LNCaP clone FGC (cell line): ENCODE results near the gene ERBB4.

Source experiments
- DNase-seq: peaks from one replicate; pipeline ENCODE4 v3.0.0-alpha.2; 2011; ENCODE audit warnings: low read depth
- H3K4me3 ChIP-seq: 2 replicates; pipeline ENCODE4 v1.5.1; 2011; ENCODE audit warnings: mild to moderate bottlenecking, low read depth, low read length, control low read depth
- CTCF ChIP-seq: IDR thresholded peaks from 2 replicates; pipeline ENCODE4 v1.5.1; 2012; ENCODE audit warnings: mild to moderate bottlenecking; ENCODE audit not compliant: control insufficient read depth, insufficient read depth; ENCODE audit errors: extremely low read depth

ERBB4 gene

GRCh38 chr2:212494418-212495020, 44.1 kb downstream of the ERBB4 start:
- DNase-seq, result no peak
- TF ChIP-seq CTCF, result no peak
- H3K4me3 ChIP-seq, result no peak overlapping the region

GRCh38 chr2:212489719-212490346, 48.8 kb downstream of the ERBB4 start:
- TF ChIP-seq CTCF, result no peak
- H3K4me3 ChIP-seq, result no peak overlapping the region
- DNase-seq, result no peak

- no peak for DNase-seq
- no peak overlapping the region for H3K4me3 ChIP-seq
- no peak for TF ChIP-seq CTCF
Observed at GRCh38 chr2:212488611-212489010, 50.0 kb downstream of the ERBB4 start.

- TF ChIP-seq CTCF, result no peak
- no peak for DNase-seq
Observed at GRCh38 chr2:212484563-212485080, 54.0 kb downstream of the ERBB4 start.

GRCh38 chr2:212480447-212480846, 58.2 kb downstream of the ERBB4 start:
- TF ChIP-seq CTCF, result no peak
- DNase-seq, result no peak
- H3K4me3 ChIP-seq, result no peak overlapping the region

More at GRCh38 chr2:212484563-212485080, 54.0 kb downstream of the ERBB4 start:
- H3K4me3 ChIP-seq, result no peak overlapping the region

GRCh38 chr2:212477571-212477970, 61.0 kb downstream of the ERBB4 start:
- no peak overlapping the region for H3K4me3 ChIP-seq
- no peak for TF ChIP-seq CTCF
- no peak for DNase-seq
